Activated CD8-positive, alpha-beta memory T cell treated with anti-CD3 and anti-CD28 coated beads, Interleukin-2, amount 10 ng/mL, durations not matched to agents 7 days and 5 days (primary cell): ENCODE results near the gene CLEC4E. TPM values are rescaled to one million over a fixed set of nuclear protein-coding genes. Genes with fewer than 3 reads are reported as not detected.

Experiments
- total RNA-seq, 2 experiments: library from RNA; stranded (reverse); gene quantifications; one replicate each; pipeline ENCODE4 v1.2.3, GENCODE V29; 2021

CLEC4E gene
- total RNA-seq, 2 experiments from 2014 or later, result not detected

Other genes with a start within 250 kb of the CLEC4E start
- not detected for gene CLEC6A, start 84.9 kb downstream of the CLEC4E start, total RNA-seq
- not detected for gene CLEC4D, start 27.4 kb downstream of the CLEC4E start, total RNA-seq
- not detected for gene AICDA, start 72.0 kb upstream of the CLEC4E start, total RNA-seq
- gene MFAP5, start 121.9 kb upstream of the CLEC4E start, total RNA-seq, result not detected
- 1 to 10 TPM; 1.1 to 2.1 TPM for gene RIMKLB, start 157.1 kb upstream of the CLEC4E start, total RNA-seq